Measurements from ENCODE around the gene ZNF385C. TPM values are rescaled to one million over a fixed set of nuclear protein-coding genes. Genes with fewer than 3 reads are reported as not detected.

ZNF385C gene
- total RNA-seq, 4 donors from 2014 or later, result 0.47 to 1.9 (median 0.68) TPM

- peaks cover 13% of the 10 kb centered on the region for H3K4me1 ChIP-seq
- WGBS, result 33% methylated on average over 12 of the region's 12 CpGs
- H3K4me3 ChIP-seq, result no peak overlapping the region
- DNase-seq (ENCODE audit: low spot score in 2 of 2), result no peak
- no peaks in the 10 kb centered on the region for H3K36me3 ChIP-seq
- peaks cover 23% of the 10 kb centered on the region for H3K27me3 ChIP-seq
- no peak for TF ChIP-seq POLR2AphosphoS5 (IDR thresholded peaks at IDR 0.05)
- TF ChIP-seq EP300 (IDR thresholded peaks at IDR 0.05), result no peak
- H3K27ac ChIP-seq, result no peak overlapping the region
- H3K9me3 ChIP-seq, result no peaks in the 10 kb centered on the region
Measured at GRCh38 chr17:42053731-42054500, 44.4 kb downstream of the ZNF385C start.

- Histone ChIP-seq H3K36me3 (no peaks in the 10 kb centered on the region), H3K27me3 (peaks cover 23% of the 10 kb centered on the region), H3K27ac (no peak overlapping the region), H3K4me3 (no peak overlapping the region), H3K4me1 (peaks cover 13% of the 10 kb centered on the region), H3K9me3 (no peaks in the 10 kb centered on the region)
- TF ChIP-seq CTCF (IDR thresholded peaks at IDR 0.05) (no peak), EP300 (IDR thresholded peaks at IDR 0.05) (no peak), POLR2AphosphoS5 (IDR thresholded peaks at IDR 0.05) (no peak), POLR2A (IDR thresholded peaks at IDR 0.05) (no peak)
- no peak for DNase-seq (ENCODE audit: low spot score in 2 of 2)
- WGBS, result 84% methylated on average over 6 of the region's 6 CpGs
Measured at GRCh38 chr17:42052346-42052877, 45.9 kb downstream of the ZNF385C start.

- Histone ChIP-seq H3K9me3 (no peaks in the 10 kb centered on the region), H3K27me3 (peaks cover 23% of the 10 kb centered on the region), H3K4me3 (no peak overlapping the region), H3K4me1 (peaks cover 13% of the 10 kb centered on the region), H3K36me3 (no peaks in the 10 kb centered on the region), H3K27ac (no peak overlapping the region)
- DNase-seq (ENCODE audit: low spot score in 2 of 2), result no peak
- WGBS, result 82% methylated on average over 7 of the region's 7 CpGs
- TF ChIP-seq CTCF (IDR thresholded peaks at IDR 0.05), result no peak
Measured at GRCh38 chr17:42051645-42052044, 46.6 kb downstream of the ZNF385C start.

- no peak for DNase-seq (ENCODE audit: low spot score in 2 of 2)
- Histone ChIP-seq H3K4me1 (peaks cover 13% of the 10 kb centered on the region), H3K36me3 (no peaks in the 10 kb centered on the region), H3K4me3 (peak overlapping the region; percentile 73), H3K27ac (no peak overlapping the region), H3K9me3 (no peaks in the 10 kb centered on the region), H3K27me3 (peaks cover 23% of the 10 kb centered on the region)
- TF ChIP-seq POLR2A (IDR thresholded peaks at IDR 0.05) (no peak), CTCF (IDR thresholded peaks at IDR 0.05) (no peak), POLR2AphosphoS5 (IDR thresholded peaks at IDR 0.05) (no peak), EP300 (IDR thresholded peaks at IDR 0.05) (no peak)
- 72% methylated on average over 5 of the region's 8 CpGs for WGBS
Measured at GRCh38 chr17:42051013-42051400, 47.3 kb downstream of the ZNF385C start.

- Histone ChIP-seq H3K36me3 (no peaks in the 10 kb centered on the region), H3K4me1 (peaks cover 13% of the 10 kb centered on the region), H3K9me3 (no peaks in the 10 kb centered on the region), H3K27ac (no peak within 1 kb of the TSS), H3K27me3 (peaks cover 23% of the 10 kb centered on the region), H3K4me3 (peak within 1 kb of the TSS; percentile 73)
- DNase-seq (ENCODE audit: low spot score in 2 of 2), result no peak
- 0% methylated on average over 1 of the region's 65 CpGs for WGBS
- TF ChIP-seq CTCF (IDR thresholded peaks at IDR 0.05) (peak in 1 of 2 donors; percentile 30), EP300 (IDR thresholded peaks at IDR 0.05) (no peak), POLR2A (IDR thresholded peaks at IDR 0.05) (no peak)
Measured at GRCh38 chr17:42050393-42051012, 47.8 kb downstream of the ZNF385C start, which contains the start of gene C17orf113. TSS of gene C17orf113 (minus strand) at chr17:42050601. CDS start at chr17:42043376, 7,225 bp downstream.
